GM23338 (cell line): ENCODE results near the gene OR1A1. TPM values are rescaled to one million over a fixed set of nuclear protein-coding genes. Genes with fewer than 3 reads are reported as not detected.

Source experiments
- ATAC-seq: fragments of 200-7000 bp; cut with Tn5 transposase; 3 replicates; pipeline ENCODE4 v1.9.1; 2020
- DNase-seq: peaks from one replicate; pipeline ENCODE4 v3.0.0-alpha.2; 2015; ENCODE audit warnings: low spot score
- H2AFZ ChIP-seq: fragments of 200-600 bp; sonication (generic); 2 replicates; pipeline ENCODE4 v1.8.0; 2016; ENCODE audit warnings: antibody characterized with exemption, mild to moderate bottlenecking, moderate library complexity
- H3F3A ChIP-seq: fragments of 200-600 bp; sonication (generic); replicated peaks from 2 replicates; pipeline ENCODE4 v1.8.0; 2017; ENCODE audit warnings: antibody characterized with exemption, mixed run types, low read depth
- H3K27ac ChIP-seq: fragments of 200-600 bp; sonication (generic); 2 replicates; pipeline ENCODE4 v1.6.1; 2016; ENCODE audit warnings: low read depth
- H3K27me3 ChIP-seq: fragments of 200-600 bp; sonication (generic); 2 replicates; pipeline ENCODE4 v1.8.0; 2016; ENCODE audit warnings: mild to moderate bottlenecking, mixed run types, moderate library complexity; ENCODE audit not compliant: insufficient read depth
- H3K36me3 ChIP-seq: fragments of 200-600 bp; sonication (generic); 2 replicates; pipeline ENCODE4 v1.8.0; 2016; ENCODE audit warnings: mild to moderate bottlenecking; ENCODE audit not compliant: insufficient read depth
- H3K4me1 ChIP-seq: fragments of 200-600 bp; sonication (generic); 2 replicates; pipeline ENCODE4 v1.8.0; 2016; ENCODE audit warnings: mild to moderate bottlenecking, moderate library complexity; ENCODE audit not compliant: insufficient read depth
- H3K4me2 ChIP-seq: fragments of 200-600 bp; sonication (generic); 2 replicates; pipeline ENCODE4 v1.7.1; 2017; ENCODE audit warnings: mixed run types
- H3K4me3 ChIP-seq: fragments of 200-600 bp; sonication (generic); 2 replicates; pipeline ENCODE4 v1.6.1; 2016; ENCODE audit warnings: mixed run types
- H3K79me2 ChIP-seq: fragments of 200-600 bp; sonication (generic); replicated peaks from 2 replicates; pipeline ENCODE4 v1.8.0; 2017; ENCODE audit warnings: mild to moderate bottlenecking; ENCODE audit not compliant: insufficient read depth
- H3K9me2 ChIP-seq: fragments of 200-600 bp; sonication (generic); 2 replicates; pipeline ENCODE4 v1.8.0; 2017; ENCODE audit not compliant: insufficient read depth
- H4K20me1 ChIP-seq: fragments of 200-600 bp; sonication (generic); replicated peaks from 2 replicates; pipeline ENCODE4 v1.8.0; 2017; ENCODE audit warnings: mild to moderate bottlenecking; ENCODE audit not compliant: insufficient read depth
- H3K27ac Mint-ChIP-seq: 2 replicates; pipeline ENCODE4 v1.8.0; 2020; ENCODE audit warnings: inconsistent platforms, mild to moderate bottlenecking, moderate library complexity, mixed read lengths
- H3K27me3 Mint-ChIP-seq: 3 replicates; pipeline ENCODE4 v1.8.0; 2022; ENCODE audit warnings: low read depth, mild to moderate bottlenecking, moderate library complexity, mixed read lengths, inconsistent platforms; ENCODE audit not compliant: insufficient read depth, poor library complexity
- H3K36me3 Mint-ChIP-seq: 3 replicates; pipeline ENCODE4 v1.8.0; 2021; ENCODE audit warnings: low read depth, mild to moderate bottlenecking, inconsistent platforms, moderate library complexity, mixed read lengths
- H3K4me1 Mint-ChIP-seq: 3 replicates; pipeline ENCODE4 v1.8.0; 2020; ENCODE audit warnings: mild to moderate bottlenecking, inconsistent platforms, mixed read lengths
- H3K4me3 Mint-ChIP-seq: 3 replicates; pipeline ENCODE4 v1.8.0; 2021; ENCODE audit warnings: moderate library complexity, mild to moderate bottlenecking, inconsistent platforms, mixed read lengths
- H3K9me3 Mint-ChIP-seq: 3 replicates; pipeline ENCODE4 v1.8.0; 2020; ENCODE audit warnings: moderate library complexity, mild to moderate bottlenecking, inconsistent platforms, mixed read lengths
- CREB1 ChIP-seq: fragments of 250-450 bp; sonication (Bioruptor Pico); IDR thresholded peaks from 2 replicates; pipeline ENCODE4 v1.5.0; 2020; ENCODE audit warnings: low read depth, mild to moderate bottlenecking, moderate library complexity
- CTCF ChIP-seq, 2 experiments: fragments of 200-600 bp in 1 of 2; sonication (generic) in 1 of 2; conservative IDR thresholded peaks; 2 replicates each; pipeline versions ENCODE4 v1.5.1 to v1.6.1; 2016 to 2017; ENCODE audit warnings: antibody characterized with exemption in 2 of 2, low read depth in 2 of 2, mild to moderate bottlenecking in 2 of 2, moderate library complexity in 1 of 2
- ETS1 ChIP-seq: IDR thresholded peaks from 2 replicates; pipeline ENCODE4 v1.6.1; 2016; ENCODE audit warnings: antibody characterized with exemption
- EZH2 ChIP-seq: fragments of 200-600 bp; sonication (generic); IDR thresholded peaks from one replicate; pipeline ENCODE4 v1.8.0; 2017; ENCODE audit warnings: antibody characterized with exemption, mild to moderate bottlenecking, low read depth; ENCODE audit not compliant: unreplicated experiment
- EZH2phosphoT487 ChIP-seq: fragments of 200-600 bp; sonication (generic); IDR thresholded peaks from one replicate; pipeline ENCODE4 v1.8.1; 2018; ENCODE audit warnings: antibody characterized with exemption; ENCODE audit not compliant: unreplicated experiment
- JUNB ChIP-seq: IDR thresholded peaks from one replicate; pipeline ENCODE4 v1.6.1; 2016; ENCODE audit warnings: antibody characterized with exemption; ENCODE audit not compliant: unreplicated experiment
- NANOG ChIP-seq: IDR thresholded peaks from 2 replicates; pipeline ENCODE4 v1.6.1; 2016; ENCODE audit warnings: antibody characterized with exemption, borderline replicate concordance
- POLR2AphosphoS5 ChIP-seq: IDR thresholded peaks from 2 replicates; pipeline ENCODE4 v1.6.1; 2016; ENCODE audit warnings: antibody characterized with exemption, low read depth
- REST ChIP-seq: IDR thresholded peaks from one replicate; pipeline ENCODE4 v1.6.1; 2018; ENCODE audit warnings: antibody characterized with exemption; ENCODE audit not compliant: unreplicated experiment
- STAT1 ChIP-seq: IDR thresholded peaks from one replicate; pipeline ENCODE4 v1.6.1; 2016; ENCODE audit warnings: antibody characterized with exemption; ENCODE audit not compliant: unreplicated experiment
- ZNF114 ChIP-seq: fragments of 250-450 bp; sonication (Bioruptor Pico); IDR thresholded peaks from 2 replicates; pipeline ENCODE4 v1.5.0; 2020; ENCODE audit warnings: mild to moderate bottlenecking, moderate library complexity
- ZNF331 ChIP-seq: fragments of 250-450 bp; sonication (Bioruptor Pico); IDR thresholded peaks from 2 replicates; pipeline ENCODE4 v1.5.0; 2020; ENCODE audit warnings: low read depth, mild to moderate bottlenecking, moderate library complexity
- ZNF462 ChIP-seq: fragments of 250-450 bp; sonication (Bioruptor Pico); IDR thresholded peaks from 2 replicates; pipeline ENCODE4 v1.5.0; 2020; ENCODE audit warnings: mild to moderate bottlenecking, moderate library complexity
- long read RNA-seq: library from polyadenylated mRNA; unstranded; transcript quantifications from one replicate; pipeline ENCODE4 v2.0.0, GENCODE V29; 2020; ENCODE audit not compliant: unreplicated experiment
- polyA plus RNA-seq: library from polyadenylated mRNA; unstranded; fragments of >200 nt; fragmentation: Nextera tagmentation; extraction: Ambion mirVana; gene quantifications from 2 replicates; pipeline ENCODE4 v1.2.1, GENCODE V29; 2016
- total RNA-seq: library from RNA; depleted of rRNA; stranded (reverse); fragments of >200 nt; shearing (Covaris generic); gene quantifications from 2 replicates; pipeline ENCODE4 v1.2.3, GENCODE V29; 2014; rRNA removed

Gene OR1A1
- not detected in 2 replicates for total RNA-seq
- polyA plus RNA-seq = not detected in 2 replicates
- long read RNA-seq = 0 reads

- TF ChIP-seq STAT1 (no peak), ZNF462 (CRISPR knock-in tag) (no peak), EZH2 (no peak), NANOG (no peak), ZNF114 (CRISPR knock-in tag) (no peak), ETS1 (no peak), CTCF (conservative IDR thresholded peaks at IDR 0.05; ENCODE audit: low read depth in 2 of 2) (no peak), REST (no peak), EZH2phosphoT487 (no peak), POLR2AphosphoS5 (no peak), JUNB (no peak), CREB1 (CRISPR knock-in tag) (no peak), ZNF331 (CRISPR knock-in tag) (no peak)
- no peak for DNase-seq
- H3K4me3 ChIP-seq = no peak within 1 kb of the TSS
- H3K9me2 ChIP-seq = peaks cover under 1% of the 10 kb centered on the region; the same call in 1 of the 2 replicates
- no peak within 1 kb of the TSS for H3K4me2 ChIP-seq
- no peaks in the 10 kb centered on the region for H3K79me2 ChIP-seq
- H3K27me3 Mint-ChIP-seq = no peaks in the 10 kb centered on the region
- no peaks in the 10 kb centered on the region for H3F3A ChIP-seq
- H3K4me3 Mint-ChIP-seq = no peak within 1 kb of the TSS
- peaks cover 68% of the 10 kb centered on the region for H3K9me3 Mint-ChIP-seq
- H3K36me3 Mint-ChIP-seq = peaks cover 7% of the 10 kb centered on the region; the same call in 2 of the 3 replicates
- no peak for ATAC-seq
- no peaks in the 10 kb centered on the region for H4K20me1 ChIP-seq
- no peaks in the 10 kb centered on the region for H3K27me3 ChIP-seq
- no peak within 1 kb of the TSS for H3K27ac ChIP-seq
- no peaks in the 10 kb centered on the region for H3K36me3 ChIP-seq
- no peak within 1 kb of the TSS for H2AFZ ChIP-seq
- no peaks in the 10 kb centered on the region for H3K4me1 Mint-ChIP-seq
- H3K4me1 ChIP-seq = no peaks in the 10 kb centered on the region
- H3K27ac Mint-ChIP-seq = no peak within 1 kb of the TSS
Observed at GRCh38 chr17:3207367-3207766, at the start of gene OR1A1. OR1A1 (plus strand) TSS chr17:3207667; CDS start chr17:3215621, 7,954 bp downstream.
